Measurements from ENCODE around the gene SLC8B1. TPM values are rescaled to one million over a fixed set of nuclear protein-coding genes. Genes with fewer than 3 reads are reported as not detected.

SLC8B1 gene
- total RNA-seq, 1 experiment from 2014 or later, result 34.1 TPM

GRCh38 chr12:113326775-113327395 is 8.0 kb downstream of the SLC8B1 start:
- no TSS peak for BruUV-seq (replicated peaks)
- Histone ChIP-seq H3K4me3 (ENCODE audit: low read length) (no peak overlapping the region), H3K27ac (ENCODE audit: low read length) (no peak overlapping the region), H3K27me3 (ENCODE audit: low read length) (no peaks in the 10 kb centered on the region), H3F3A (ENCODE audit: low read length, unreplicated experiment) (no peaks in the 10 kb centered on the region), H3K9ac (ENCODE audit: low read length) (no peak overlapping the region), H3K36me3 (ENCODE audit: low read depth, low read length) (peaks cover 12% of the 10 kb centered on the region; the same call in 1 of the 2 replicates), H3K79me2 (ENCODE audit: low read length) (no peaks in the 10 kb centered on the region), H3K4me2 (ENCODE audit: low read length) (no peak overlapping the region), H3K9me3 (ENCODE audit: low read length) (no peaks in the 10 kb centered on the region), H4K20me1 (ENCODE audit: low read length) (no peaks in the 10 kb centered on the region), H3K9me2 (replicated peaks; ENCODE audit: low read length) (no peaks in the 10 kb centered on the region), H2AFZ (ENCODE audit: low read length) (no peak overlapping the region), H3K4me1 (ENCODE audit: insufficient read depth, low read length) (0 out of 2 replicates have a peak, but pooled peaks cover 3% of the 10 kb centered on the region)
- intact Hi-C loops (cut with micrococcal nuclease), result no loop called here
- CTCF ChIA-PET, result no interaction called here
- DNase-seq (no peak), ATAC-seq (no peak)
- TF ChIP-seq CTCF (conservative IDR thresholded peaks at IDR 0.05; ENCODE audit: low read depth, low read length), result 0 out of 2 replicates have a peak, but pooled peaks have one; percentile 16
- no peak for TF ChIP-seq EZH2phosphoT487 (IDR thresholded peaks at IDR 0.05; ENCODE audit: borderline replicate concordance, low read length)
- no peak for TF ChIP-seq EZH2 (IDR thresholded peaks at IDR 0.05; ENCODE audit: low read length, unreplicated experiment)
- POLR2A ChIA-PET (ENCODE audit: unreplicated experiment), result interaction anchor here (0.6 kb wide), 1 partner anchor 152 kb away, joined by 8 read pairs; no protein-coding TSS in a partner anchor

GRCh38 chr12:113325916-113326315 is 9.0 kb downstream of the SLC8B1 start:
- H4K20me1 ChIP-seq (ENCODE audit: low read length), result no peaks in the 10 kb centered on the region
- H3K4me2 ChIP-seq (ENCODE audit: low read length), result no peak overlapping the region
- ChIA-PET CTCF (no interaction called here), POLR2A (ENCODE audit: unreplicated experiment) (no interaction called here)
- no peaks in the 10 kb centered on the region for H3K79me2 ChIP-seq (ENCODE audit: low read length)
- no peaks in the 10 kb centered on the region for H3K27me3 ChIP-seq (ENCODE audit: low read length)
- no peak overlapping the region for H3K4me3 ChIP-seq (ENCODE audit: low read length)
- H3K36me3 ChIP-seq (ENCODE audit: low read depth, low read length), result peaks cover 16% of the 10 kb centered on the region; the same call in 1 of the 2 replicates
- ATAC-seq (no peak), DNase-seq (no peak)
- no TSS peak for BruUV-seq (replicated peaks)
- H3K9me3 ChIP-seq (ENCODE audit: low read length), result no peaks in the 10 kb centered on the region
- no peaks in the 10 kb centered on the region for H3K9me2 ChIP-seq (replicated peaks; ENCODE audit: low read length)
- H2AFZ ChIP-seq (ENCODE audit: low read length), result no peak overlapping the region
- H3K27ac ChIP-seq (ENCODE audit: low read length), result no peak overlapping the region
- H3K4me1 ChIP-seq (ENCODE audit: insufficient read depth, low read length), result 0 out of 2 replicates have a peak, but pooled peaks cover 4% of the 10 kb centered on the region
- TF ChIP-seq EZH2 (IDR thresholded peaks at IDR 0.05; ENCODE audit: low read length, unreplicated experiment) (no peak), EZH2phosphoT487 (IDR thresholded peaks at IDR 0.05; ENCODE audit: borderline replicate concordance, low read length) (no peak), CTCF (conservative IDR thresholded peaks at IDR 0.05; ENCODE audit: low read depth, low read length) (no peak)
- intact Hi-C loops (cut with micrococcal nuclease), result no loop called here
- H3K9ac ChIP-seq (ENCODE audit: low read length), result no peak overlapping the region
- no peaks in the 10 kb centered on the region for H3F3A ChIP-seq (ENCODE audit: low read length, unreplicated experiment)

GRCh38 chr12:113322343-113322742 is 12.6 kb downstream of the SLC8B1 start:
- no peak overlapping the region for H3K4me2 ChIP-seq (ENCODE audit: low read length)
- no peak for TF ChIP-seq EZH2phosphoT487 (IDR thresholded peaks at IDR 0.05; ENCODE audit: borderline replicate concordance, low read length)
- no peak for TF ChIP-seq EZH2 (IDR thresholded peaks at IDR 0.05; ENCODE audit: low read length, unreplicated experiment)
- no peak for TF ChIP-seq CTCF (conservative IDR thresholded peaks at IDR 0.05; ENCODE audit: low read depth, low read length)
- 0 out of 2 replicates have a peak, but pooled peaks cover 4% of the 10 kb centered on the region for H3K4me1 ChIP-seq (ENCODE audit: insufficient read depth, low read length)
- no peaks in the 10 kb centered on the region for H3K79me2 ChIP-seq (ENCODE audit: low read length)
- intact Hi-C loops (cut with micrococcal nuclease), result no loop called here
- no peaks in the 10 kb centered on the region for H3K9me3 ChIP-seq (ENCODE audit: low read length)
- H3K9me2 ChIP-seq (replicated peaks; ENCODE audit: low read length), result no peaks in the 10 kb centered on the region
- H3F3A ChIP-seq (ENCODE audit: low read length, unreplicated experiment), result no peaks in the 10 kb centered on the region
- no peaks in the 10 kb centered on the region for H3K27me3 ChIP-seq (ENCODE audit: low read length)
- ChIA-PET CTCF (no interaction called here), POLR2A (ENCODE audit: unreplicated experiment) (no interaction called here)
- DNase-seq (peak; percentile 91), ATAC-seq (peak; percentile 73)
- H3K4me3 ChIP-seq (ENCODE audit: low read length), result no peak overlapping the region
- peak overlapping the region; percentile 50 for H3K27ac ChIP-seq (ENCODE audit: low read length)
- H2AFZ ChIP-seq (ENCODE audit: low read length), result no peak overlapping the region
- H4K20me1 ChIP-seq (ENCODE audit: low read length), result no peaks in the 10 kb centered on the region
- H3K9ac ChIP-seq (ENCODE audit: low read length), result no peak overlapping the region
- BruUV-seq (replicated peaks), result no TSS peak
- H3K36me3 ChIP-seq (ENCODE audit: low read depth, low read length), result peaks cover 29% of the 10 kb centered on the region
